Measurements from ENCODE around the gene PI4KB.

GRCh38 chr1:151266315-151266714 is 60.9 kb downstream of the PI4KB start:
- TF ChIP-seq, protein P1, sequence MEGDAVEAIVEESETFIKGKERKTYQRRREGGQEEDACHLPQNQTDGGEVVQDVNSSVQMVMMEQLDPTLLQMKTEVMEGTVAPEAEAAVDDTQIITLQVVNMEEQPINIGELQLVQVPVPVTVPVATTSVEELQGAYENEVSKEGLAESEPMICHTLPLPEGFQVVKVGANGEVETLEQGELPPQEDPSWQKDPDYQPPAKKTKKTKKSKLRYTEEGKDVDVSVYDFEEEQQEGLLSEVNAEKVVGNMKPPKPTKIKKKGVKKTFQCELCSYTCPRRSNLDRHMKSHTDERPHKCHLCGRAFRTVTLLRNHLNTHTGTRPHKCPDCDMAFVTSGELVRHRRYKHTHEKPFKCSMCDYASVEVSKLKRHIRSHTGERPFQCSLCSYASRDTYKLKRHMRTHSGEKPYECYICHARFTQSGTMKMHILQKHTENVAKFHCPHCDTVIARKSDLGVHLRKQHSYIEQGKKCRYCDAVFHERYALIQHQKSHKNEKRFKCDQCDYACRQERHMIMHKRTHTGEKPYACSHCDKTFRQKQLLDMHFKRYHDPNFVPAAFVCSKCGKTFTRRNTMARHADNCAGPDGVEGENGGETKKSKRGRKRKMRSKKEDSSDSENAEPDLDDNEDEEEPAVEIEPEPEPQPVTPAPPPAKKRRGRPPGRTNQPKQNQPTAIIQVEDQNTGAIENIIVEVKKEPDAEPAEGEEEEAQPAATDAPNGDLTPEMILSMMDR (conservative IDR thresholded peaks at IDR 0.05): no peak
- no peak for TF ChIP-seq ZFX (IDR thresholded peaks at IDR 0.05)
